NCI-H526 treated with DMSO at 0.1 percent for 48 hours (cell line): ENCODE data around the gene GLRA3.
A peak's percentile ranks its signal among the peaks of the same experiment; 100 is the strongest.
"Not testable (repeated sequence)": the region's sequence is repeated elsewhere in the genome, so short reads cannot be mapped to it uniquely, and the experiment has no call there.

Experiments
- DNase-seq: peaks from one replicate; lab custom pipeline; 2025; lab: John Stamatoyannopoulos, UW

The GLRA3 gene

GRCh38 chr4:174828845-174829701 is at the start of gene GLRA3:
Gene GLRA3, minus strand, starts transcription at chr4:174829247. Its CDS starts 436 bp downstream, at chr4:174828811.
- peak; percentile 73 for DNase-seq

- DNase-seq = no peak
Measured at GRCh38 chr4:174874898-174875297, 45.9 kb upstream of the GLRA3 start.

DNA sequence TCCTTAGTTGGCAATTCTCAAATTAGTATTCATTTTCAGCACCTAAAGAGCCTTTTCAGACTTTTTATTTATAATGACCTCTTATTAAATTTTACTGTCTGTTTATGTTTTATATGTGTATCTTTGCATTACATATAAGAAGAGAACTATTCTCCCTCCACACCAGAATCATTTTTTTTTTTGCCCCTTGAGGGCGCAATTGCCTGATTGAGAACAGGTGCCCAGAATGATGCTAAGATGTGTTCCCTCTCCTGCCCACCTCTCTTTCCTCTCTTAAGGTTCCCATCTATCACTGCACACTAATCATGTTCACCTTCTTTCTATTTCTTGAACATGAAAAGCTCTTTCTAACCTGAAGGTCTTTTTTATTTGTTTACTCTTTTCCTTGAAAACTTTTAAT is 44.9 kb upstream of the GLRA3 start:
- peak; percentile 13 for DNase-seq

DNA sequence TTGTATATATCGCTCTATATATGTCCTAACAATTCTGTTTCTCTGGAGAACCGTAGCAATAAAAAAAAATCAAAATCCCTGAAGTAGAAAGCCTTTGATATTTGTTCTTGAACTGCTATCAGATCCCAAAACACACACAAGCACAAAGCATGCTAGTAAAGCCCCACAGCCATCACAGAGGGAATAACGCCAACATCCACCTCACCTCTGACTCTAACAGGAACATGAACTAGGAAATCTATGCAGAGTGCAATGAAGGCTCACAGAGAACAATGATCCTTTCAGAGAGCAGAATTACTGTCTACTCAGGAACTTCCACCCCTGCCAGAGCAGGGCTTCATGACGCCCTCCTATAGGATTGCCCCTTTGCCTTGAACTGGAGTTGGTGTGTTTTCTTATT is 44.1 kb upstream of the GLRA3 start:
- DNase-seq = not testable (repeated sequence)

DNA sequence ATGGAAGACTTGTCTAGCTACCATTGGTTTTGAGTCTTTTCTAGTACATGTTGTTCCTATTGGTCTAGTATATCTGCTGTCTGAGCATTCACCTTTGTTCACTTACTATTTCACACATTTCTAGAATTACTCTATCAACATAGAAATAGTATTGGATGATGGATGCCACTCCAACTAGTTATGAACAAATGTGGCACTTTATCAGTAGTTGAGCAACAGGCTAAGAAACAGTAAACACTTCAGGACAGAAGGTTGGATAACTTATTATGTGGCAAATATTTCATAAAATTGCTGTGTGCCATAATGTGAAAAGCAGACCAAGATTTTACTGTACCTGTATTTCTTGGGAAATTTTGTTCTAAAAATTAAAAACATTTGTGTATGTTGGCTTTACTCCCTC is 42.4 kb upstream of the GLRA3 start:
- no peak for DNase-seq

DNA sequence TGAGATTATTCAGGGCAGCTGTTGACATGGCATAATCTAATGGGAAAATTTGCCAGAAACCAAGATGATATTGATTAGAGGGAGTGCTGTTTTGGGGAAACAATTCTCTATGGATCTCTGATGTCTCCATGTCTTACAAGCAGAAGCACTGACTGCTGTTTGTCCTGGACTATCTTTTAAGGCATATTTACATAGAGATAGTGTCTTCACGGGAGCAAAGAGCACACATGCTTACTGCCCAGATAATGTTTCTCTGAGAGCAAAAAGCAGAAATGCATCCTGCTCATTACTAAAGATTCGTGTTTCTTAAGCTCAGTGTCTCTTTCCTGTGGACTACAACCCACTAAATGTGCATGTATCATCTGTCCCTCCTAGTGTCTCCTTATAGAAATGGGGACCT is 41.3 kb upstream of the GLRA3 start:
- DNase-seq = no peak

DNA sequence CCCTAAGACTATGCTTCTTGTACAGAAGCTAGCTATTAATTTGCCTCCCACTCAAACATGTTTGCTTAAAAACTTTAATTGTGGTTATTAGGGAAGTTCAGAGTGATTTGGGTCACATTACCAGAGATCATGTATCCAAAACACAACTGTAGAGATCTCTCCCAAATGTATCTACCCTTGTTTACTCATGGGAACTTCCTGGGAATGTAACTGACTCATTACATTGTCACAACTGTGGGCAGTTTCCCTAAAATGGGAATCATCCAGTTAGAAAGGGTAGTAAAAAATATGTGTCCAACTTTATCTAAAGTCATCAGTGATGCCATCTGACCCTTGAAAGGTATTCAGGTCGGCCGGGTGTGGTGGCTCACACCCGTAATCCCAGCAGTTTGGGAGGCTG is 40.3 kb upstream of the GLRA3 start:
- DNase-seq = no peak

GRCh38 chr4:174867903-174868302 is 38.9 kb upstream of the GLRA3 start:
- no peak for DNase-seq

- DNase-seq = no peak
Measured at GRCh38 chr4:174865418-174865985, 36.5 kb upstream of the GLRA3 start.

DNA sequence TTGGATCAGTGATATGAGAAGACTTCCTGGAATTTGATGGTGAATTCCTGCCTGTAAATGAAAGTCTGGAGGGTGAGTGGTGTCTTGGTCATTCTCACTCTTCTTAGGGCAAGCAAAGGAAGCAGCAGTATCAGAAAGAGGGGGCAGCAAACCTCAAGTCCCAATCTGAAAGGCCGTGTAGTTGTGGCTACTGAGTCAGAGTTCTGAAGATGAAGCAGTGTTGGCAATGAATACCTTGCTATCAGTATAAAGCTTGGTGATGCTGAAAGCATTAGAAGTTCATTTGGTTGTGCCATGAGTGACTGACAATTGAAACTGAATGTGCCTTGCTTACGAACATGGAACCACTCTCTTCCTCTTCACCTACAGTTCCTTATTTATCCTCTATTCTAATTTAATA is 35.0 kb upstream of the GLRA3 start:
- no peak for DNase-seq

GRCh38 chr4:174860588-174860987 is 31.5 kb upstream of the GLRA3 start:
- DNase-seq = no peak

GRCh38 chr4:174859904-174860303 is 30.9 kb upstream of the GLRA3 start:
- DNase-seq = no peak

DNA sequence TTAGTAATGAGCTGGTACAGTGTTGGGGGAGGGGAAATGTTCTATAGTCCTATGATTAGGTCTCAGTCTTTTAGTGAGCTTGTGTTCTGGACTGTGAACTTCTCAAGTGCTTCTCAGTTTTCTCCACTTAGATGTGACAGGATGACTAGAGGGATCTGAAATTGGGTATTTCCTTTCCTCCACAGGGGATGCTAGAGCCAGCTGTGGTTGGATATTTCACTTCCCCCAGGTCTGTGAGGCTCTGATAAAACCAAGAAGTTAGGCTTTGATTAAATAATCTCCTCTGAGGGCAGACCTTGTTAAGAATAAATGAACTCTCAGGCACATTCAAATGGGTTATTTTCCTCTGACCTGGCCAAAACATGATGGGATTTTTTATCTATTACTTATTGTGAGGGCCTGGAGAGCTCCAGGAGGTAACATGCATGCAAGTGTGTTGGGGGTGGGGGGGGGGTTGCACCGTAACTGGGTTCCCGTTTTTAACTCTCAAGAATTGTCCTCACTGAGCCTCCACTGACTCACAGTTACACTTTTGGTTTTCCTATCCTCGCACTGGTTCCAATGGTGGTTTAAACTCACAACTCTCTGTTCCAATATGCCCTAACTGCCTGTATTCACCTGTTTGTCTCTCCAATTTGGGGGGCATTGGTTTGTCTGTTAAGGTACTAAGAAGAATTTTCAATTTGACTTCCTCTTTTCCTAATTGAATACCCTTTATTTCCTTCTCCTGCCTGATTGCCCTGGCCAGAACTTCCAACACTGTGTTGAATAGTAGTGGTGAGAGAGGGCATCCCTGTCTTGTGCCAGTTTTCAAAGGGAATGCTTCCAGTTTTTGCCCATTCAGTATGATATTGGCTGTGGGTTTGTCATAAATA is 28.1 kb upstream of the GLRA3 start:
- DNase-seq = no peak

DNA sequence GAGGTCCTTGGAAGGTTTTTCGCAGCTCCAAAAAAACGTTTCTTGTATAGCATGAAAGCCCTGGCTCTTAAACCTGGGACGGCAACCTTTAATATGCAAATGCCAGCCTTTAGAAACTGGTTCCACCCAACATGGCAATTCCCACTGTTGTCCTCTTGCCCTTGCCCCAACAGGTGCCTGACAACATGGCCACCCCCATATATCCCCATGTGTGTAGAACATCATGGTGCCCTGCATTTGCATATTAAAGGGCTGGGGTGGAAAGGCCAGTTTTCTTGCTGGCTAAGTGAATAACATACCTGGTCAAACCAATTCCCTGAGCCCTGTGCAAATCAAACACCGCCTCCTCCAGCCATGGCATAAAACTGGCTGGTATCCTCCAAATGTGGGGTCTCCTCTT is 26.0 kb upstream of the GLRA3 start:
- no peak for DNase-seq

DNA sequence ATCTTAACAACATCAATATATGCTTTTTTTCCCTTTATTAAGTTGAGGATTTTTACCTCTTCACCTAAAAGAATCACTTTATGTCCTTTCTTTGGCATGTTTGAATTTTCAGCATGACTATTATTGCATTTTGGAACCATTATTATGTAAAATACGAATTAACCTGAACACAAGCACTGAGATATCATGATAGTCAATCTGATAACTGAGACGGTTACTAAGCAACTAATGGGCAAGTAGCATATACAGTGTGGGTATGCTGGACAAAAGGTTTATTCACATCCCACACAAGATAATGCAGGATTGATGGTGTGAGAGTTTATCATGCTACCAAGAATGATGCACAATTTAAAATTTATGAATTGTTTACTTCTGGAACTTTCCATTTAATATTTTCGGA is 24.6 kb upstream of the GLRA3 start:
- no peak for DNase-seq

GRCh38 chr4:174848596-174848995 is 19.5 kb upstream of the GLRA3 start:
- no peak for DNase-seq

DNA sequence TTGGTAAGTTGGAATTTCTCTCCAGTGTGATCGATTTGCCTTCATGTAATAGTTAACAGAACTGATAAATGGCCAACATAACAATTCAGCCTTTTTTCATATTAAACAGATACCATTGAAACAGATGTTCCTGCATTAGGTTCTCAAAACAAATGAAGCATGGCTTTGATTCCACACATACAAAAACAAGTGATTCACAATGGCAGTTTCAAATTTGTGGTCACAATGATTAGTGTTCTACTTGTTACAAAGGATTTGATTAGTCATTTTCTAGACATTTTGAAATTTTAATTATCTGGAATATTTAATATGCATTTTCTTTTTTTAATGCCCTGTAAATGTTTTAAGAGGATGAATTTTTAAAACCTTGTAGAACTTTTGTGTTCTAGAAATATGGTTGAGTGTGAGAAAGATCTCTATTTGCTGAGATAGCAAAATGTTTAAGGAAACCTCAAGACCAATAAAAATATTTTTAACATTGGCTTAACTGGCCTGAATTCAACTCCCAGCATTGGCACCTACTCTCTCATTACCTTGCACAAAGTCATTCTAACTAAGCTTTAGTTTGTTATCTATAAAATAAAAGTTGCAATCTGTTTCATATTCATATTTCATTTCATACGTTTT is 18.9 kb upstream of the GLRA3 start:
- DNase-seq = no peak

DNA sequence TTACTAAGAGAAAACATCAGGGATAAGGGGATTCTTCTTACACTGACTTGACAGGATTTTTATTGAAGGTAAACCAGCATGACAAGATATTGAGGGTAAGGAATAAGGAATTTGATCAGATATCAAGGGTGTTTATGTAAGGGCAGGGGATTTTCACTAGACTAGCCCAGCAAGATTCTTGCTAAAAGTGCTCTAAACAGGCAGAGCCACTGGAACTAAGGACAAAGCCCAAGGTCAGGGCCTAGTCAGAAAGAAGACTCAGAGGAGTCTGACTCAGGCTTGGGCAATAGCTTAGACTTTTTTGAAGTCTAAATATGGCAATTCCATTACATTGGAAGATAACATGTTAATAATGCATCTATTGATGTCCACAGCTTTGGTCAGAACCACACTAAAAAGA is 6.5 kb upstream of the GLRA3 start:
- DNase-seq = no peak

- no peak for DNase-seq
Measured at GRCh38 chr4:174834477-174834876, 5.4 kb upstream of the GLRA3 start.

DNA sequence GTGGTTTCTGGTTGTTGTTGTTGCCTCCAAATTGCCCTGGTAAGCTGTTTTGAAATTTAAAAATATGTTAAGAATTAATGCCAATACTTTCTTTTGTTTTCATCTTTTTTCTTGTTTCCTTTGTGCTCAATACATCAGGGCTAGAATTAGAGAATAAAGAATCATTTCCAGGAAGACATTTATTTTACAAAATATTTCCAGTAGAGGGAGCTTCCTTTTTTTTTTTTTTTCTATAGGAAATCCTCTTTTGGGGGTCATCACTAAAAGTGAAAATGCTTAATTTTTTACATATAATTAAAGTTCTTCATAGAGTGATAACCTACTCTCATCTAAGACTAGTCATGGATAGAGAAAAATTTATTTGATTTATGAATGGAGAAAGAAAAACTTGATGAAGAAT is 2.4 kb downstream of the GLRA3 start:
- no peak for DNase-seq

DNA sequence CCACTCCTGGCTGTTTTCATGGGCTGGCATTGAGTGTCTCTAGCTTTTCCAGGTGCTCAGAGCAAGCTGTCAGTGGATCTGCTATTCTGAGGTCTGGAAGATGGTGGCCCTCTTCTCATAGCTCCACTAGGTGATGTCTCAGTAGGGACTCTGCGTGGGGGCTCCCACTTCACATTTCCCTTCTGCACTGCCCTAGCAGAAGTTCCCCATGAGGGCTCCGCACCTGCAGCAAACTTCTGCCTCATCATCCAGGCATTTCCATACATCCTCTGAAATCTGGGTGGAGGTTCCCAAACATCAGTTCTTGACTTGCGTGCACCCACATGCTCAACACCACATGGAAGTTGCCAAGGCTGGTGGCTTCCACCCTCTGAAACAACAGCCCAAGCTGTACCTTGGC is 13.8 kb downstream of the GLRA3 start:
- DNase-seq = no peak

- no peak for DNase-seq
Measured at GRCh38 chr4:174813292-174813691, 15.8 kb downstream of the GLRA3 start.
